Measurements from ENCODE around the gene UBTF. TPM values are rescaled to one million over a fixed set of nuclear protein-coding genes. Genes with fewer than 3 reads are reported as not detected.
A peak's percentile ranks its signal among the peaks of the same experiment; 100 is the strongest.

Gene UBTF, protein sequence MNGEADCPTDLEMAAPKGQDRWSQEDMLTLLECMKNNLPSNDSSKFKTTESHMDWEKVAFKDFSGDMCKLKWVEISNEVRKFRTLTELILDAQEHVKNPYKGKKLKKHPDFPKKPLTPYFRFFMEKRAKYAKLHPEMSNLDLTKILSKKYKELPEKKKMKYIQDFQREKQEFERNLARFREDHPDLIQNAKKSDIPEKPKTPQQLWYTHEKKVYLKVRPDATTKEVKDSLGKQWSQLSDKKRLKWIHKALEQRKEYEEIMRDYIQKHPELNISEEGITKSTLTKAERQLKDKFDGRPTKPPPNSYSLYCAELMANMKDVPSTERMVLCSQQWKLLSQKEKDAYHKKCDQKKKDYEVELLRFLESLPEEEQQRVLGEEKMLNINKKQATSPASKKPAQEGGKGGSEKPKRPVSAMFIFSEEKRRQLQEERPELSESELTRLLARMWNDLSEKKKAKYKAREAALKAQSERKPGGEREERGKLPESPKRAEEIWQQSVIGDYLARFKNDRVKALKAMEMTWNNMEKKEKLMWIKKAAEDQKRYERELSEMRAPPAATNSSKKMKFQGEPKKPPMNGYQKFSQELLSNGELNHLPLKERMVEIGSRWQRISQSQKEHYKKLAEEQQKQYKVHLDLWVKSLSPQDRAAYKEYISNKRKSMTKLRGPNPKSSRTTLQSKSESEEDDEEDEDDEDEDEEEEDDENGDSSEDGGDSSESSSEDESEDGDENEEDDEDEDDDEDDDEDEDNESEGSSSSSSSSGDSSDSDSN
- 52.9 and 59.1 TPM in 2 replicates for total RNA-seq (2014; rRNA removed; shearing (Covaris generic))
- polyA plus RNA-seq (2015; cell fraction: cytosol; rRNA removed) = 63.3 and 77.7 TPM in 2 replicates
- polyA plus RNA-seq (2015; cell fraction: nucleus; rRNA removed) = 86.8 and 88.6 TPM in 2 replicates

DNA sequence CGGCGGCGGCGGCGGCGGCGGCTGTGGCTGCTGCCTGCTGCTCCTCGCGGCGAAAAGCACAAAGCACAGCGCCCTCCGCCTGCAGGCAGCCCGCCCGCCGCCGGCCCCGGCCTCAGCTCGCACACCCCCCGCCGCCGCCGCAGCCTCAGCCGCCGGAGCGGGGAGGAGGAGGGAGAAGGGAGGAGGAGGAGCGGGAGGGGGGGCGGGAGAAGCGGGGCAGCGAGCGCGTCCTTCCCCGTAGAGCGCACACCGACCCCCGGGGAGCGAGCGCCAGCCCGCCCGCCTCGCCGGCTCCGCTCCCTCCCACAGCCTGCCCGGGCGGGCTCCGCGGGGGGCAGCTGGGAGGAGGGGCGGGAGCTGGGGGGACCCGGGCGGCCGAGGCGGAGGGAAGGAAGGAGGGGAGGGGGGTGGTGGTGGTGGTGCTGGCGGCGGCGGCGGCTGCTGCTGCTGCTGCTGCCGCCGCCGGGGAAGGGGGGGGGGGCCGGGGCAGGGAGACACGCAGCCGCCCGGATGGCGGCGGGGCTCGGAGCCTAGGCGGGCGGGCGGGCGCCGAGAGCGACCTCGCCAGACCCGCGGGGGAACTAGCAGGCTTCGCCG lies at the start of gene UBTF:
TSS of gene UBTF (minus strand) at position 60 of the 597 bp plus-strand sequence. CDS start 1,446 bp downstream, outside the sequence.
- in situ Hi-C loops (cut with HindIII; ENCODE audit: low pct_unique_long_range_greater_than_20kb, low sequenced_read_pairs) = no loop called here
- peak; percentile 47 for DNase-seq (ENCODE audit: low read depth, low spot score)

- in situ Hi-C loops (cut with HindIII; ENCODE audit: low pct_unique_long_range_greater_than_20kb, low sequenced_read_pairs) = no loop called here
- DNase-seq (ENCODE audit: low read depth, low spot score) = no peak
These were observed 49.4 kb upstream of the UBTF start for GRCh38 chr17:44268709-44269534.

- in situ Hi-C loops (cut with HindIII; ENCODE audit: low pct_unique_long_range_greater_than_20kb, low sequenced_read_pairs) = no loop called here
- DNase-seq (ENCODE audit: low read depth, low spot score) = no peak
These were observed 48.5 kb upstream of the UBTF start, which contains the start of gene SLC4A1 for GRCh38 chr17:44267818-44268490. TSS of gene SLC4A1 (minus strand) at chr17:44268135. CDS start at chr17:44262866, 5,269 bp downstream.

- DNase-seq (ENCODE audit: low read depth, low spot score) = no peak
- in situ Hi-C loops (cut with HindIII; ENCODE audit: low pct_unique_long_range_greater_than_20kb, low sequenced_read_pairs) = no loop called here
These were observed 47.6 kb upstream of the UBTF start for GRCh38 chr17:44267165-44267455.

DNA sequence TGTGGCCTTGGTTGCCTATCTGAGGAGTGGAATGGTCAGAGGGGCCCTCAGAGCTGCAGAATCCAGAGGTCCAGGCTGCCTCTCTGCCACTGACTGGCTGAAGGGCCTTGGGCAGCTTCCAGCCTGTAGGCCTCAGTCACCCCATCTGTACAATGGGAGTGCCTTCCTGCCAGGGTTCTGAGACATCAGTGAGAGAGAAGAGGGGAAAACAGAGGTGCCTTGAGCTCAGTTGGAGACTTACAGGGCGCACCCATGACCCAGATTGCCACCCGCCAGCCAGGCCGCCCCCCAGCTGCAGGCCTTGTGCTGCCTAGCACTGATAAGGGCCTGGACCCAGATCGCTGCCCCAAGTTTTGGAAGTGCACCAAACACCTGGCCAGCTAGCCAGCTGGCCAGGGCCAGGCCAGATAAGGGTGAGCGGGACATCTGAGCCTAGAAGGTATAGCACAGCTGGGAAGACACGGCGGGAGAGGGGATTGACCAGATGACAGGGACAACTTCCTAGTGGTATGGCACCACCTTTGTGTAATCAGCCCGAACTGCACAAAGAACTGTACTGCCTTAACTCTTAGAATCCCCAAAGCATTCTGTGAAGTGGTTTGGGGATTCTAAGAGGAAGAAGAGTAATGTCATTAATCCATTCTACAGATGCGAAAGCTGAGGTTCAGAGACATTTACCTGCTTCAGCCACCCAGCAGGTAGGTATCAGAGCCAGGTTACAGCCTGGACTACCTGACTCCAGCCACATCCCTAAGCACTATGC lies 47.1 kb upstream of the UBTF start:
- no peak for DNase-seq (ENCODE audit: low read depth, low spot score)
- in situ Hi-C loops (cut with HindIII; ENCODE audit: low pct_unique_long_range_greater_than_20kb, low sequenced_read_pairs) = no loop called here

DNA sequence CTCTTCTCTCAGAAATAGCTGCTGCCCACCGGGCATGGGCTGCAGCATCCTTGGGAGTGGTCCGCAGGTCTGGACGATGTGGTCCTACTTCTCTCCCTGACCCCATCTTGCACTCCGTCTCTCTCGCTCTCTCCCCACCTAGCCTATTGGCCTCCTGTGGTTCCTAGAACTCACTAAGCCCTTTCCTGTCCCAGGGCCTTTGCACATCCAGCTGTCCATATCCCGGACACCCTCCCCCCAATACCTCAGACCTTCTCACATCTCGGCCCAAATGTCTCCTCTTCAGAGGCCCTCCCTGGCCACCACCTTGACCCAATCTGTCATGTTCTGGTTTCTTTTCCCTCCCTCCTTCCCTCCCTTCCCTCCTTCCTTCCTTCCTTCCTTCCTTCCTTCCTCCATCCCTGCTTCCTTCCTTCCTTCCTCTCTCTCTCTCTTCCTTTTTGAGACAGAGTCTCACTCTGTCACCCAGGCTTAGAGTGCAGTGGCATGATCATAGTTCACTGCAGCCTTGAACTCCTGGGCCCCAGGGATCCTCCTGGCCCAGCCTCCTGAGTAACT lies 43.9 kb upstream of the UBTF start:
- DNase-seq (ENCODE audit: low read depth, low spot score) = no peak
- in situ Hi-C loops (cut with HindIII; ENCODE audit: low pct_unique_long_range_greater_than_20kb, low sequenced_read_pairs) = no loop called here

GRCh38 chr17:44262654-44263225 lies 43.3 kb upstream of the UBTF start:
- no peak for DNase-seq (ENCODE audit: low read depth, low spot score)
- in situ Hi-C loops (cut with HindIII; ENCODE audit: low pct_unique_long_range_greater_than_20kb, low sequenced_read_pairs) = no loop called here

- in situ Hi-C loops (cut with HindIII; ENCODE audit: low pct_unique_long_range_greater_than_20kb, low sequenced_read_pairs) = no loop called here
- no peak for DNase-seq (ENCODE audit: low read depth, low spot score)
These were observed 40.8 kb upstream of the UBTF start for GRCh38 chr17:44260296-44260695.

DNA sequence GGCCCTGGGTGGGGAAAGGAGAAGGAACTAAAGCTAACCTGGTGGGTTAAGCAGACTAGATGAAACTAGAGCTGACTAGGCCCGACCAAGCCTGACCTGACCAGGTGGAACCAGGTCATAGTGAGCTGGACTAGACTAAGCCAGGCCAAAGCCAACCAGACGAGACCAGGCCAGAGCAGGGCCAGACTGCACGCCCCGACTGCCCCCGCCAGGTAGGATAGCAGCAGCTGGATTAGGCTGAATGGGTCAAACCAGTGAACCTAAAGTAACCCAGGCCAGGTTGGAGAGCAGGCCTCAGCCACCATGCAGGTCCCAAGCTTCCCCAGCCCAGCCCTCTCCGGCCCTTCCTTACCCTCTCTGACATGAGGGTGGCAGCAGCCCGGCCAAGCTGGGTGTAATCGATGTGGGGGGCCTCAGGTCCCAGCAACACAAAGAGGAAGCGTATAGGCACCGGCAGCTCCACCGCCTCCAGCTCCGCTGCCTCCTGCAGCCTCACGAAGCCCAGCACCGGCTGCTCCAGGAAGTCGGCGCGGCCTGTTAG lies 39.4 kb upstream of the UBTF start:
- DNase-seq (ENCODE audit: low read depth, low spot score) = no peak
- in situ Hi-C loops (cut with HindIII; ENCODE audit: low pct_unique_long_range_greater_than_20kb, low sequenced_read_pairs) = no loop called here

DNA sequence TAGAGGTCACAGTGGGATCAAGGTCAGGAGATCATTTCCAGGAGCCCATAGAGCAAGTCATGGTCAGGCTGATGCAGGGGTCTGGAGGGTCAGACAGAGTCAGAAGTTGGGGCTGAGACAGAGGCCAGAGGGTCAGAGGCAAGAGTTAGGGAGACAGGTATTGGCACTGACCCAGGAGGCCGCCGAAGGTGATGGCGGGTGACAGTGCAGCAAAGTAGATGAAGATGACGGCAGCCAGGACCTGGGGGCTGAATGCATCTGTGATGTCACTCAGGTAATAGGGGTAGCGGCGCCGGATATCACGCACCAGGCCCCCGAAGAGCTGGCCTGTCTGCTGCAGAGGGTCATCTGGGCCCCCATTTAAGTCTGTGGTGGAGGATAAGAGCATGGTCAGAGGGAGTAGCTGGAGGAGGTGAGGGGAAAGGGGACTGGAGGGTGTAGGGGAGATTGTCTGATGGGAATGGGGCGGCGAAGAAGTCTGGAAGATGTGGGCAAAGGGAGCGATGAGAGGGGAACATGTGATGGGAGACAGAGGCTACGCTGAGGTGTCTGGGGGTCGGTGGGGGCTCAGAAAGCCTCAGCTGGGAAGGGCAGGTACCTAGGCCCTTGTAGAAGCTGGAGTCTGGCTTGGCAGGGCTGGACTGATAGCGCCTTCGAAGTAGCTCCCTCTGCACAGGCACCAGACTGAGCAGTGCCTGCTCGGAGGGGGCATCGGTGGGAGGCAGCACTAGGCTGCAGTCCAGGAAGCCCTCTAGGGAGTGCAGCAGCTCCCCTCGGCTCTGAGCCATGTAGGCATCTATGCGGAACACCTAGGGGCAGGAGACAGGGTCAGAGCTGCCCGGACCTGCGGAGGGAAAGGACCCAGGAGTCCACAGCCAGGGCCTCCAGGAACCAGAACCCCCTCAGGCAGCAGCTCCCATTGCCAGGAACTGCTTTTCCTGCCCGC lies 38.6 kb upstream of the UBTF start:
- in situ Hi-C loops (cut with HindIII; ENCODE audit: low pct_unique_long_range_greater_than_20kb, low sequenced_read_pairs) = no loop called here
- DNase-seq (ENCODE audit: low read depth, low spot score) = no peak

DNA sequence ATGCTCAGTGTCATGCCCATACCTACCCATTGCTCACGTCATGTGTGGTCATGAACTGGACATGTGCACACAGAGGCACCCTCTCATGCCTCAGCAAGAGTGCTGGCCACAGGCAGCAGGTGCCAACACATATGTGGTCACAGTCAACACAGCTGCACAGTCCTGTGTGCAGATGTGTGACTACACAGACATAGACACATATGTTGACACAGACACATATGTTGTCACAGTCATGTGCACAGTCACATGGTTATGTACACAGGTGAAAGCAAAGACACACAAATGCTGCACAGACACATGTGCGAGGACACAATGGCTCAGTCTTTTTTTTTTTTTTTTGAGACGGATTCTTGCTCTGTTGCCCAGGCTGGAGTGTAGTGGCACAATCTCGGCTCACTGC lies 37.2 kb upstream of the UBTF start:
- in situ Hi-C loops (cut with HindIII; ENCODE audit: low pct_unique_long_range_greater_than_20kb, low sequenced_read_pairs) = no loop called here
- DNase-seq (ENCODE audit: low read depth, low spot score) = no peak

DNA sequence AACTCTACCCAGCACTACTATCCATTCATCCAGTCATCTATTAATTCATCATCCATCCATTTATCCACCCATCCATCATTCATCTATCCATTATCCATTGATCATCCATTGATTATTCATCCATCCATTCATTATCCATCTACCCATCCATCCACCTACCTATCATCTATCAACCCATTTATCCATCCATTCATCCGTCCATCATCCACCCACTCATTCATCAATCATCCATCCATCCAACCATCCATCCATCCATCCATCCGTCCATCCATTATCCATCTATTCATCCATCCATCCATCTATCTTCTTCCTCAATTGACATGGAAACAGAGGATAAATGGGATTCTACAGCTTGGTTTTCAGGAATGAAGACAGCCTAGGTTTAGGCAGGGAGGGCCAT lies 36.4 kb upstream of the UBTF start:
- in situ Hi-C loops (cut with HindIII; ENCODE audit: low pct_unique_long_range_greater_than_20kb, low sequenced_read_pairs) = no loop called here
- no peak for DNase-seq (ENCODE audit: low read depth, low spot score)

- DNase-seq (ENCODE audit: low read depth, low spot score) = no peak
- in situ Hi-C loops (cut with HindIII; ENCODE audit: low pct_unique_long_range_greater_than_20kb, low sequenced_read_pairs) = no loop called here
These were observed 35.1 kb upstream of the UBTF start for GRCh38 chr17:44254361-44255095.

DNA sequence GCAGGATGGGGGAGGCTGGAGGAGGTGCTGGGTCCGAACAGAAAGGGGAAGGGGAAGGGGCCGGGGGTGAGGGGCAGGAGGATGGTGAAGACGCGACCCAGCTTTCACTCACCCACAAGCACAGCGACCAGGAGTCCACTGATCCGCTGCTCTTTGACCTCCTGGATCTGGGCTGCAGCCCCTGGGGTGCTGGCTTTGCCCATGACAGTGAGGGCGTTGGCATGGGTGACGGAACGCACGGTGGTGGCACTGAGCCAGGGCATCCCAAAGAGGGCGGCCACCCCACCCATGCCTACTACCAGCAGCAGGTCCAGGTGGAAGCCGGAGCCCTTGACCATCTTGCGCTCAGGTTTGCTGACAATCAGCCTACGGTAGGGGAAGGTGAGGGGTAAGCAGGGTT lies 33.5 kb upstream of the UBTF start:
- in situ Hi-C loops (cut with HindIII; ENCODE audit: low pct_unique_long_range_greater_than_20kb, low sequenced_read_pairs) = no loop called here
- DNase-seq (ENCODE audit: low read depth, low spot score) = no peak

All from SK-MEL-5 (cell line).